Smooth muscle cell (in vitro differentiated cells): ENCODE results near the gene RLBP1. TPM values are rescaled to one million over a fixed set of nuclear protein-coding genes. Genes with fewer than 3 reads are reported as not detected.

Experiments
- DNase-seq: peaks from one replicate; lab custom pipeline; 2025; ENCODE audit not compliant: unreplicated experiment; lab: John Stamatoyannopoulos, UW
- H2AFZ ChIP-seq: fragments of 200-600 bp; sonication (generic); 2 replicates; pipeline ENCODE4 v1.6.0; 2016; ENCODE audit warnings: antibody characterized with exemption, low read depth, mild to moderate bottlenecking
- H3F3A ChIP-seq: fragments of 200-600 bp; sonication (generic); 2 replicates; pipeline ENCODE4 v1.6.0; 2017; ENCODE audit warnings: antibody characterized with exemption, low read depth
- H3K27ac ChIP-seq: fragments of 200-600 bp; sonication (generic); 2 replicates; pipeline ENCODE4 v1.5.1; 2016; ENCODE audit warnings: low read depth, mild to moderate bottlenecking
- H3K27me3 ChIP-seq: fragments of 200-600 bp; sonication (generic); 2 replicates; pipeline ENCODE4 v1.6.1; 2016; ENCODE audit warnings: low read depth, mild to moderate bottlenecking
- H3K36me3 ChIP-seq: fragments of 200-600 bp; sonication (generic); 2 replicates; pipeline ENCODE4 v1.5.1; 2016; ENCODE audit warnings: low read depth
- H3K4me1 ChIP-seq: fragments of 200-600 bp; sonication (generic); 2 replicates; pipeline ENCODE4 v1.5.1; 2016; ENCODE audit warnings: low read depth
- H3K4me2 ChIP-seq: fragments of 200-600 bp; sonication (generic); 2 replicates; pipeline ENCODE4 v1.6.0; 2016; ENCODE audit warnings: mild to moderate bottlenecking
- H3K4me3 ChIP-seq: fragments of 200-600 bp; sonication (generic); 2 replicates; pipeline ENCODE4 v1.5.1; 2016; ENCODE audit warnings: mild to moderate bottlenecking
- H3K79me2 ChIP-seq: fragments of 200-600 bp; sonication (generic); 2 replicates; pipeline ENCODE4 v1.6.0; 2016; ENCODE audit warnings: low read depth, mild to moderate bottlenecking
- H3K9ac ChIP-seq: fragments of 200-600 bp; sonication (generic); 2 replicates; pipeline ENCODE4 v1.6.0; 2016; ENCODE audit warnings: low read depth
- H3K9me3 ChIP-seq: fragments of 200-600 bp; sonication (generic); replicated peaks from 2 replicates; pipeline ENCODE4 v1.5.1; 2016; ENCODE audit warnings: low read depth
- H4K20me1 ChIP-seq: fragments of 200-600 bp; sonication (generic); 2 replicates; pipeline ENCODE4 v1.6.0; 2016; ENCODE audit warnings: low read depth
- WGBS: methylation state at CpG from one replicate; pipeline ENCODE4 v1.1.7; 2016; ENCODE audit warnings: low lambda C conversion rate; 5-methylcytosine and 5-hydroxymethylcytosine counted together
- polyA plus RNA-seq: library from polyadenylated mRNA; unstranded; fragments of >200 nt; fragmentation: Nextera tagmentation; extraction: Ambion mirVana; gene quantifications from 2 replicates; pipeline ENCODE4 v1.2.1, GENCODE V29; 2016
- total RNA-seq: library from RNA; depleted of rRNA; stranded (reverse); fragments of >200 nt; gene quantifications from 2 replicates; pipeline ENCODE4 v1.2.3, GENCODE V29; 2014
- TF ChIP-seq, protein P1 (sequence below): fragments of 200-600 bp; sonication (generic); IDR thresholded peaks from 2 replicates; pipeline ENCODE4 v1.5.1; 2017; ENCODE audit warnings: borderline replicate concordance, mild to moderate bottlenecking, antibody characterized with exemption; ENCODE audit not compliant: insufficient read depth, poor library complexity, severe bottlenecking

Gene RLBP1
- total and polyA plus RNA-seq, 2 experiments from 2014 or later = not detected

DNA sequence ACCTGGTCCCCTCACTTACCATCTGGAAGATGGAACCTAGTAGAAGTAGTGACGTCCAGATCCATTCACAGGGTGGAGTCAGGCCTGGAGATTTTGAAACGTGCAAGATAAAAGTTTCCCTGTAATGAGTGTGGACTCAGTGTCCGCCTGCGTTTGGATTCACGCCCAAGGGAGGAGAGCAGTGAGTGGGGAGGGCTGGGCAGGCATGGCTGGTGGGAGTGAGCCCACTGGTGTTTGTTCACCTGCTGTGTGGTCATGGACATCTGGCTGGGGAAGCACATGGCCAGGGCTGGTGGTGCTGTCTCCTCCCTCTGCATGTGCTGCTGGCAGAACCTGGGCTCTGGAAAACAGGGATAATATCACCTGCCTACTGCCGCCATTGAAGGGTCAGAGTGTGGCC, 37.0 kb downstream of the RLBP1 start:
- Histone ChIP-seq H3K27ac (no peak overlapping the region), H3K9me3 (no peaks in the 10 kb centered on the region), H3K27me3 (no peaks in the 10 kb centered on the region), H3K36me3 (no peaks in the 10 kb centered on the region), H2AFZ (no peak overlapping the region), H3K4me3 (no peak overlapping the region), H3K4me1 (no peaks in the 10 kb centered on the region), H3K79me2 (no peaks in the 10 kb centered on the region), H3K9ac (no peak overlapping the region), H4K20me1 (no peaks in the 10 kb centered on the region), H3K4me2 (no peak overlapping the region), H3F3A (no peaks in the 10 kb centered on the region)
- DNase-seq = no peak
- 95% methylated on average over 6 of the region's 6 CpGs for WGBS
- TF ChIP-seq, protein P1, sequence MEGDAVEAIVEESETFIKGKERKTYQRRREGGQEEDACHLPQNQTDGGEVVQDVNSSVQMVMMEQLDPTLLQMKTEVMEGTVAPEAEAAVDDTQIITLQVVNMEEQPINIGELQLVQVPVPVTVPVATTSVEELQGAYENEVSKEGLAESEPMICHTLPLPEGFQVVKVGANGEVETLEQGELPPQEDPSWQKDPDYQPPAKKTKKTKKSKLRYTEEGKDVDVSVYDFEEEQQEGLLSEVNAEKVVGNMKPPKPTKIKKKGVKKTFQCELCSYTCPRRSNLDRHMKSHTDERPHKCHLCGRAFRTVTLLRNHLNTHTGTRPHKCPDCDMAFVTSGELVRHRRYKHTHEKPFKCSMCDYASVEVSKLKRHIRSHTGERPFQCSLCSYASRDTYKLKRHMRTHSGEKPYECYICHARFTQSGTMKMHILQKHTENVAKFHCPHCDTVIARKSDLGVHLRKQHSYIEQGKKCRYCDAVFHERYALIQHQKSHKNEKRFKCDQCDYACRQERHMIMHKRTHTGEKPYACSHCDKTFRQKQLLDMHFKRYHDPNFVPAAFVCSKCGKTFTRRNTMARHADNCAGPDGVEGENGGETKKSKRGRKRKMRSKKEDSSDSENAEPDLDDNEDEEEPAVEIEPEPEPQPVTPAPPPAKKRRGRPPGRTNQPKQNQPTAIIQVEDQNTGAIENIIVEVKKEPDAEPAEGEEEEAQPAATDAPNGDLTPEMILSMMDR = no peak

DNA sequence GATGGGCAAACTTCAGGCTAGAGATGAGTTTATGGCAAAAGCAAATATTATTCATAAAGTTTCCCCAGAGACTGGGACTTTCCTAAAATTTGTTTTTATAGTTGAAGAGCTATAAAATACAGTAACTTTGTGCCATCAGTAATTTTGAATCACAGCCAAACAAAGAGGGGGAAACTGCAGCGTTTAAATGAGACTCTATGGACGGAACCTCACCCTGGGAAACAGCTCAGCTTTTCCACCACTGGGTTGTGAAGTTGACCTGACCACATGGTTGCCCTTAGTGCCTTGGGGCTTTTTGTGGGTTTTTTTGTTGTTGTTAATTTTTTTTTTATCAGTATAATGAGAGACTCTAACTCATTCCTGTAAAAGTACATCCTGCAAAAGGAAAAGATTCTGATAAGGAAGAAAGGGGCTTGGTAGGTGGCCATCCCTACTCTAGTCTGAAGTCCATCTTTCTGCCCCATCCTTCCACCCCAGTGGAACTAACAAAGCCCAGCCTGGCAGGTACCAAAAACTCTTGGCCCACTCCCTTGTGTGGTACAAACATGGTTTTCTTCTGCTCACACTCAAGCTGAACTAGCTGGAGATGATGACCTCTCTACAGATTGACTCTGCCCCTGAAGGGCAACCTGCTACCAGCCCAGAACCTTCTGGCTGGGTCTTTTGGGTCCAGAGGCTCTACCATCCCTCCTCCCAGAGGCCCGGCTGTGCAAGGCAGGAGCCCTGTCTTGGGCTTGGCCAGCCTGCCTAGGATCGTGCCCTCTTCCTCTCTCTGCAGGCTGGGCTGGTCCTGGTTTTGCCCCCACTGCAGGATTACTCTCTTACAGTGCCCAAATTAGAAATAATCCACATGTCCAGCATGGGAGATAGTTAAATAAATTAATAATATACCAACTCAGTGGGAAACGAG, 41.2 kb downstream of the RLBP1 start:
- Histone ChIP-seq H3F3A (no peaks in the 10 kb centered on the region), H3K36me3 (no peaks in the 10 kb centered on the region), H3K27ac (no peak overlapping the region), H3K9me3 (no peaks in the 10 kb centered on the region), H2AFZ (no peak overlapping the region), H4K20me1 (no peaks in the 10 kb centered on the region), H3K4me2 (no peak overlapping the region), H3K4me1 (no peaks in the 10 kb centered on the region), H3K27me3 (no peaks in the 10 kb centered on the region), H3K79me2 (no peaks in the 10 kb centered on the region), H3K4me3 (no peak overlapping the region), H3K9ac (no peak overlapping the region)
- 74% methylated on average over 5 of the region's 5 CpGs for WGBS
- no peak for DNase-seq
- TF ChIP-seq, protein P1 = no peak

DNA sequence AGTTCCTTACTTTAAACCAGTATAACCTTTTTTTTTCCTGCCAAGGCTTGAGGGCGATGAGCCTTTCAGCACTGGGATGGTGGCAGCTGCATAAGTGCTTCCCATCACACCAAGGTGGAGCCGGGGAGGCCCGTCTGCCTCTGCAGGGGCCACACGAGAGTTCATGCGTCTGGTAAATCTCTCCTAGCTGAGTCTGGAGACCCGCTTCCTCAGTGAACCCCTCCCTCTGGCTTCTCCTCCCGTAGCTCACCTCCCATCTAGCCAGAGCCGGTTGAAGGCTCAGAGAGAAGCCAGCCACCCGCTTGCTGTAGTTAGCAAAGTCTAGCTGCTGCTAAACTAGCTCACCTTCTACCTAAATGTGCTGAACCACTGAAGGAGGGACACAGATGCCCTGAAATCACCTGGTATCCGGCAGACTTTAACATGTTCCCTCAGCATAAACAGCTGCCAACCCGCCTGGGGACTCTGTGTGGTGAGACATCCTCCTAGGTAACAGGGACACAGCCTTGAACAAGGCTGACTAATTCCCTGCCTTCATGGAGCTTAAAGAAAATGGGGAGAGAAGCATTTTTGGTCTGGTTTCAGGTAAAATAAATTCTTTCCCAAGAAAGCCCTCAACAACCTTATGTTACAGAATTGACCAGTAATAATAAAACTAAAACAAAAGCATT, 42.9 kb downstream of the RLBP1 start:
- Histone ChIP-seq H3K36me3 (no peaks in the 10 kb centered on the region), H2AFZ (no peak overlapping the region), H3F3A (no peaks in the 10 kb centered on the region), H3K4me1 (no peaks in the 10 kb centered on the region), H3K9me3 (no peaks in the 10 kb centered on the region), H3K4me3 (no peak overlapping the region), H3K27ac (no peak overlapping the region), H3K9ac (no peak overlapping the region), H3K4me2 (no peak overlapping the region), H4K20me1 (no peaks in the 10 kb centered on the region), H3K27me3 (no peaks in the 10 kb centered on the region), H3K79me2 (no peaks in the 10 kb centered on the region)
- no peak for DNase-seq
- 85% methylated on average over 11 of the region's 11 CpGs for WGBS
- TF ChIP-seq, protein P1 = no peak
